ENCODE results near the gene PGAP3.
"Not testable (repeated sequence)": the region's sequence is repeated elsewhere in the genome, so short reads cannot be mapped to it uniquely, and the experiment has no call there.

PGAP3 gene

DNA sequence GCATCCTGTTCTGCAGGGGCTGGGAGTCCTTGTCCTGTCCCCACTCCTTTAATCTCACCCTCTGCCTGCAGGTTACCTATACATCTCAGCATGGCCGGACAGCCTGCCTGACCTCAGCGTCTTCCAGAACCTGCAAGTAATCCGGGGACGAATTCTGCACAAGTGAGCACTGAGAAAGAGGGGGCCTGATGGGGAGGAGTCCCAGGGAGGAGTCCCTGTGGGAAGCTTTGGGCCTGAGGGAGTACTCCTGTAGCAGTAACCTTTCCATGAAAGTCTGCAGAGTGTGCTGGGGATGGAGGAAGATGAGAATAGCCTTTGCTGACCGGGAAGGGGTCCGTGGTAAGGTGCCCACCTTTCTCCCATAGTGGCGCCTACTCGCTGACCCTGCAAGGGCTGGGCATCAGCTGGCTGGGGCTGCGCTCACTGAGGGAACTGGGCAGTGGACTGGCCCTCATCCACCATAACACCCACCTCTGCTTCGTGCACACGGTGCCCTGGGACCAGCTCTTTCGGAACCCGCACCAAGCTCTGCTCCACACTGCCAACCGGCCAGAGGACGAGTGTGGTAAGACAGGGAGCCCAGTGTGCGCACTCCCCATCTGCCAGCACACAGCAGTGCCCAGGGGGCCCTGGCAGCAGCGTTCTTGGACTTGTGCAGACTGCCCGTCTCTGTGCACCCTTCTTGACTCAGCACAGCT, 27.7 kb upstream of the PGAP3 start:
- no peak for DNase-seq

DNA sequence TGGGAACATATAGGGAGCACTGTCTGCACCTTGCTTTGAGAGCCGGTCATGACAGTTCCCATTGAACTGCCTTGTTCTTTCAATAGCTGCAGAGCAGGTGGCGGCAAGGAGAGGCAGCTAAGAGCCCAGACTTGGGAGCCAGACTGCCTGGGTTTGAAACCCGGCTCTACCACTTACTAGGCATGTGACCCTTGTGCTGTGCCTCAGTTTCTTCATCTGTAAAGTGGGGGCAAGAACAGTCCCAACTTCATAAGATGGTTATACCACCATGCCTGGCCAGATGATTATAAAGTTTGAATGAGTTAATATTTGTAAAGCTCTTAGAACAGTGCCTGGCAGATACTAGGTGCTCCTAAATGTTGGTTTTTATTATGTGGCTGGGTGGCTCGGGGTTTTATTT, 26.4 kb upstream of the PGAP3 start:
- no peak for DNase-seq

GRCh38 chr17:39711851-39712250, 24.0 kb upstream of the PGAP3 start:
- DNase-seq: no peak

DNA sequence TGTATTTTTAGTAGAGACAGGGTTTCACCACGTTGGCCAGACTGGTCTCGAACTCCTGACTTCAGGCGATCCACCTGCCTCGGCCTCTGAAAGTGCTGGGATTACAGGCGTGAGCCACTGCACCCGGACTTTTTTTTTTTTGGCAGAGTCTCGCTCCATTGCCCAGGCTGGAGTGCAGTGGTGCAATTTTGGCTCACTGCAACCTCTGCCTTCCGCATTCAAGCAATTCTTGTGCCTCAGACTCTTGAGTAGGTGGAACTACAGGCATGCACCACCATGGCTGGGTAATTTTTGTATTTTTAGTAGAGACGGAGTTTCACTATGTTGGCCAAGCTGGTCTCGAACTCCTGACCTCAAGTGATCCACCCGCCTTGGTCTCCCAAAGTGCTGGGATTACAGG, 23.2 kb upstream of the PGAP3 start:
- DNase-seq: not testable (repeated sequence)

DNA sequence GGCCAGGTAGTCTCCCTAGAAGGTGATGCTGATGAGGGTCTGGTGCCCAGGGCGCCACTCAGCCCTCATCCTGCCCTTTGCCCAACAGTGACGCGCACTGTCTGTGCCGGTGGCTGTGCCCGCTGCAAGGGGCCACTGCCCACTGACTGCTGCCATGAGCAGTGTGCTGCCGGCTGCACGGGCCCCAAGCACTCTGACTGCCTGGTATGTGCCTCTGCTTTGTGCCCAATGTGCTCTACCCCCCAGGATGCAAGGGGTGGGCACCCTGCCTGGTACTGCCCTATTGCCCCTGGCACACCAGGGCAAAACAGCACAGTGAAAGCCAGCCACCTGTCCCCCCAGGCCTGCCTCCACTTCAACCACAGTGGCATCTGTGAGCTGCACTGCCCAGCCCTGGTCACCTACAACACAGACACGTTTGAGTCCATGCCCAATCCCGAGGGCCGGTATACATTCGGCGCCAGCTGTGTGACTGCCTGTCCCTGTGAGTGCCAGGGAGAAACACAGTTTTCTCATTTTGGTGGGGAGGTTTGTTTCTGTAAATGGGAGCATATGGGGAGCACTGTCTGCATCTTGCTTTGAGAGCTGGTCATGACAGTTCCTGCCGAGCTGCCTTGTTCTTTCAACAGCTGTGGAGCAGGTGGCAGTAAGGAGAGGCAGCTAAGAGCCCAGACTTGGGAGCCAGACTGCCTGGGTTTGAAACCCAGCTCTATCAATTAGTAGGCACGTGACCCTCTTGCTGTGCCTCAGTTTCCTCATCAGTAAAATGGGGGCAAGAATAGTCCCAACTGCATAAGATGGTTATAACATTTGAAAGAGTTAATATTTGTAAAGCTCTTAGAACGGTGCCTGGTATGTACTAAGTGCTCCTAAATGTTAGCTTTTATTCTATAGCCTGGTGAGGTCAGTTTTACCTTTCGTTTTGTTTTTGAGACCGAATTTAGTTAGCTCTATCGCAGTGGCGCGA, 22.4 kb upstream of the PGAP3 start:
- no peak for DNase-seq

GRCh38 chr17:39709319-39709997, 21.6 kb upstream of the PGAP3 start:
- no peak for DNase-seq

GRCh38 chr17:39706921-39707337, 19.1 kb upstream of the PGAP3 start:
- DNase-seq: no peak

- DNase-seq: no peak
Observed at GRCh38 chr17:39706383-39706782, 18.5 kb upstream of the PGAP3 start.

GRCh38 chr17:39705786-39706348, 18.0 kb upstream of the PGAP3 start:
- no peak for DNase-seq

DNA sequence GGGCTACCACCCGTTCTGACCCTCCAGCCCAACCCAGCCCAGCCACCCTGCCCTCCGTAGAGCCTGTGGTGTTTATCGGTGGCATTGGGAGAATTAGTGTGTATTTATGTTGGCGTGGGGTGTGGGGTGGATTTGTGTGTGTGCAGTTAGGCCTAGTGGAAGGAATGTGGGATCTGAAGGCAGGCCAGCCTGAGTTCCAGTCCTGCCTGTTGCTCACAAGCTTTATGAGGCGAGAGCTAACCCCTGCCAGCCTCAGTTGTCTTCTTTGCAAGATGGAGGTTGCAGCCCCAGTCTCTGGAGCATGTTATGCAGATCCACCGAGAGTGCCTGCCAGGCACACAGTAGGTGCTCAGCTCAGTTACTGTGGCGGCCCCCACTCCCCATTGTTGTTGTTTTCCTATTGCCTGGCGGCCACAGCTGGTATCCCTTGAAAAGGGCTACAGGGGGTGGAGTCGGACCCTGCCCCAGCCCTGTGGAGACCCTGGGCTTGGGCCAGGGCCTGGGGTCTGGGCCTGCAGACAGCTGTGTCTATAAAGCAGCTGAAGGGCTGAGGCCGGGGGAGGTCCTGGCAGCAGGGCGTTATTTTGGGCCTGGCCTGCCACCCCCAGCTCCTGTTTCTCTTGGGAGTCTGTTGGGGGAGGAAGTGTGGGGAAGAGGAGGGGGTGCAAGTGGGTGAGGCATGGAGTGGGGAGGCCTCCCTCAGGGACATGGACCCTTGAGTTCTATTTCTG, 17.1 kb upstream of the PGAP3 start:
- DNase-seq: no peak

- no peak for DNase-seq
Observed at GRCh38 chr17:39703913-39704312, 16.1 kb upstream of the PGAP3 start.

- DNase-seq: no peak
Observed at GRCh38 chr17:39702901-39703893, 15.3 kb upstream of the PGAP3 start.

GRCh38 chr17:39701784-39702422, 14.0 kb upstream of the PGAP3 start:
- no peak for DNase-seq

DNA sequence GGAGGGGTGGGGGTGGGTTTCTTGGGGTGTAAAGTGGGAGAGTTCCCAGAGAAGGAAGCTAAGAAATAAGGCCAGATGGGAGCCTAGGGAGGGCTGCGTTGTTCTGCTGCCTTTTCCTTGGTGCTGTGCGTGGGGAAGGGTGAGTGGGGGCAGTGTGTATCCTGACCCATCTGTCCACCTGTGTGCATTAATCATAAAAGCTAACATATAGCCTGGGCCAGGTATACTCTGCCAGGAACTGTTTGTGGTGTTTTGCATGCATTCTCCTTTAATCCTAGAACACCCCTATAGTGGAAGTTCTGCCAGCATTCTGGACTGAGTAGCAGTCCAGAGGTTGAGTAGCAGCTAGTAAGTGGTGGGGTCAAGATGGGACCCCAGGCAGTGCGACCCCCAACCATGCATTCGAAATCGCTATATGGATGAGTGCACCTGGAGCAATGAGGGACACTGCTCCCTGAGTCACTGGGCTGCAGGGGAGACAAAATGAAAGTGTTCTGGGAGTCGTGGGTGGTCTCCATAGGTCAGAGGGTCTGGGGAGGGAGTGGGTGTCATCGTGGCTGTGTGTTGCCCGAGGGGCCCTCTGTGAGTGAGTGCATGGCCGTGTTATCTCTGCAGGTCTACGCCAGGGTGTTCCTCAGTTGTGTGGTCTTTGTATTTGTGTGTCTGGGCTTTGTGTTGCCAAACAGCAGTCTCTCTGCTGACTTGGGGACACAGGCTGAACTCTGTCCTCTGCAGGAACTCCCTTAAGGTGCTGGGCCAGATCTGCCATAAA, 13.3 kb upstream of the PGAP3 start:
- no peak for DNase-seq

- no peak for DNase-seq
Observed at GRCh38 chr17:39700148-39700987, 12.5 kb upstream of the PGAP3 start.

GRCh38 chr17:39699818-39700147, 11.9 kb upstream of the PGAP3 start, which contains the start of gene ERBB2:
TSS of gene ERBB2 (plus strand) at chr17:39700064. CDS start at chr17:39700239, 175 bp downstream.
- no peak for DNase-seq

DNA sequence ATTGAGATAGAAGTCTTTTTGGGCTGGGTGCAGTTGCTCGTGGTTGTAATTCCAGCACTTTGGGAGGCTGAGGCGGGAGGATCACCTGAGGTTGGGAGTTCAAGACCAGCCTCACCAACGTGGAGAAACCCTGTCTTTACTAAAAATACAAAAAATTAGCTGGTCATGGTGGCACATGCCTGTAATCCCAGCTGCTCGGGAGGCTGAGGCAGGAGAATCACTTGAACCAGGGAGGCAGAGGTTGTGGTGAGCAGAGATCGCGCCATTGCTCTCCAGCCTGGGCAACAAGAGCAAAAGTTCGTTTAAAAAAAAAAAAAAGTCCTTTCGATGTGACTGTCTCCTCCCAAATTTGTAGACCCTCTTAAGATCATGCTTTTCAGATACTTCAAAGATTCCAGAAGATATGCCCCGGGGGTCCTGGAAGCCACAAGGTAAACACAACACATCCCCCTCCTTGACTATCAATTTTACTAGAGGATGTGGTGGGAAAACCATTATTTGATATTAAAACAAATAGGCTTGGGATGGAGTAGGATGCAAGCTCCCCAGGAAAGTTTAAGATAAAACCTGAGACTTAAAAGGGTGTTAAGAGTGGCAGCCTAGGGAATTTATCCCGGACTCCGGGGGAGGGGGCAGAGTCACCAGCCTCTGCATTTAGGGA, 11.4 kb upstream of the PGAP3 start:
- DNase-seq: not testable (repeated sequence)

DNA sequence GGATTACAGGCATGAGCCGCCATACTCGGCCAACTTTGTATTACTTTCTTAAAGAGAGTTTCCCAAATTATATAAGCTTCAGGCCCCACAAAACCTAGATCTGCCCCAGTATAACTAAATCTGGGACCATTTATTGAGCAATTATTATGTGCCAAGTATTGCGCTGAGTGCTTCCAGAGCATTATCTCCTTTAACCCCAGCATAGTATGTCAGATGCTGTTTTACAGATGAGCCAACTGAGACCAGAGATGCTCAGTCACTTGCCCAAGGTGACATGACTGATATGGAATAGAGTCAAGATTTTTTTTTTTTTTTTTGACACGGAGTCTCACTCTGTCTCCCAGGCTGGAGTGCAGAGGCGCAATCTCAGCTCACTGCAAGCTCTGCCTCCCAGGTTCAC, 10.1 kb upstream of the PGAP3 start:
- DNase-seq: no peak

Data from stimulated activated CD4-positive, alpha-beta T cell treated with anti-CD3 and anti-CD28 coated beads, Interleukin-4, amount 100 ng/mL, for 1 hour (primary cell).